Bronchial epithelial cell (primary cell): Measurements from ENCODE around the gene ZDHHC19. TPM values are rescaled to one million over a fixed set of nuclear protein-coding genes. Genes with fewer than 3 reads are reported as not detected.
"Not testable (repeated sequence)": the region's sequence is repeated elsewhere in the genome, so short reads cannot be mapped to it uniquely, and the experiment has no call there.

Source experiments
- DNase-seq: peaks from one replicate; pipeline ENCODE4 v3.0.0-alpha.2; 2010; ENCODE audit warnings: low read depth
- FAIRE-seq: peaks from 2 replicates; lab custom pipeline; 2011; peaks lifted over from hg19 to GRCh38; lab: Jason Lieb, UNC
- H3K27me3 ChIP-seq: 2 replicates; pipeline ENCODE4 v1.5.1; 2011; ENCODE audit warnings: low read length; ENCODE audit not compliant: control insufficient read depth, insufficient read depth
- H3K36me3 ChIP-seq: 2 replicates; pipeline ENCODE4 v1.5.1; 2011; ENCODE audit warnings: low read length; ENCODE audit not compliant: control insufficient read depth, insufficient read depth
- H3K4me3 ChIP-seq: 2 replicates; pipeline ENCODE4 v1.5.1; 2011; ENCODE audit warnings: mild to moderate bottlenecking, low read depth, low read length, control low read depth
- CTCF ChIP-seq: IDR thresholded peaks from 2 replicates; pipeline ENCODE4 v1.5.1; 2011; ENCODE audit warnings: mild to moderate bottlenecking, moderate library complexity, low read length, control low read depth, inconsistent platforms; ENCODE audit not compliant: insufficient read depth, severe bottlenecking
- total RNA-seq: library from RNA; depleted of rRNA; stranded (reverse); fragments of >200 nt; gene quantifications from 2 replicates; pipeline ENCODE4 v1.2.1, GENCODE V29; 2014

ZDHHC19 gene
- total RNA-seq, 1 donor from 2014 or later: not detected

GRCh38 chr3:196216681-196217211 lies 5.5 kb upstream of the ZDHHC19 start:
- no peak overlapping the region for H3K4me3 ChIP-seq
- no peaks in the 10 kb centered on the region for H3K36me3 ChIP-seq
- TF ChIP-seq CTCF: no peak
- FAIRE-seq (no peak), DNase-seq (no peak)
- H3K27me3 ChIP-seq: peaks cover 10% of the 10 kb centered on the region

GRCh38 chr3:196216089-196216564 lies 4.9 kb upstream of the ZDHHC19 start, which contains the start of gene SLC51A:
TSS of gene SLC51A (plus strand) at chr3:196216534. CDS start at chr3:196216713, 179 bp downstream.
- no peak for DNase-seq
- FAIRE-seq: no peak
- H3K27me3 ChIP-seq: peaks cover 10% of the 10 kb centered on the region
- no peak for TF ChIP-seq CTCF
- H3K36me3 ChIP-seq: no peaks in the 10 kb centered on the region
- H3K4me3 ChIP-seq: no peak within 1 kb of the TSS

GRCh38 chr3:196215493-196216020 lies 4.4 kb upstream of the ZDHHC19 start:
- Histone ChIP-seq H3K4me3 (no peak overlapping the region), H3K36me3 (no peaks in the 10 kb centered on the region), H3K27me3 (peaks cover 10% of the 10 kb centered on the region)
- FAIRE-seq: peak; percentile 32
- no peak for TF ChIP-seq CTCF
- no peak for DNase-seq

GRCh38 chr3:196214783-196215441 lies 3.7 kb upstream of the ZDHHC19 start:
- Histone ChIP-seq H3K36me3 (no peaks in the 10 kb centered on the region), H3K4me3 (no peak overlapping the region), H3K27me3 (peaks cover 10% of the 10 kb centered on the region)
- DNase-seq (no peak), FAIRE-seq (no peak)
- TF ChIP-seq CTCF: no peak

- H3K4me3 ChIP-seq, DNase-seq, H3K27me3 ChIP-seq, H3K36me3 ChIP-seq, FAIRE-seq: not testable (repeated sequence)
These were observed 1.1 kb downstream of the ZDHHC19 start for GRCh38 chr3:196209944-196210672.

GRCh38 chr3:196208942-196209695 lies 2.1 kb downstream of the ZDHHC19 start:
- no peak for FAIRE-seq
- no peak for TF ChIP-seq CTCF
- no peak overlapping the region for H3K4me3 ChIP-seq
- no peak for DNase-seq
- no peaks in the 10 kb centered on the region for H3K36me3 ChIP-seq
- H3K27me3 ChIP-seq: no peaks in the 10 kb centered on the region
